Forelimb muscle (tissue), 1 donor: ENCODE results near the gene ADGRG3. TPM values are rescaled to one million over a fixed set of nuclear protein-coding genes. Genes with fewer than 3 reads are reported as not detected.

ENCODE experiments used
- DNase-seq: peaks from one replicate; pipeline ENCODE4 v3.0.0-alpha.2; 2013; ENCODE audit warnings: low read depth
- polyA plus RNA-seq: library from polyadenylated mRNA; unstranded; fragments of 120-200 nt; gene quantifications from one replicate; pipeline ENCODE4 v1.2.1, GENCODE V29; 2013; ENCODE audit not compliant: insufficient read length

ADGRG3 gene
- polyA plus RNA-seq, 1 donor: 0.29 TPM

GRCh38 chr16:57645691-57646387 lies 22.3 kb upstream of the ADGRG3 start:
- no peak for DNase-seq

DNA sequence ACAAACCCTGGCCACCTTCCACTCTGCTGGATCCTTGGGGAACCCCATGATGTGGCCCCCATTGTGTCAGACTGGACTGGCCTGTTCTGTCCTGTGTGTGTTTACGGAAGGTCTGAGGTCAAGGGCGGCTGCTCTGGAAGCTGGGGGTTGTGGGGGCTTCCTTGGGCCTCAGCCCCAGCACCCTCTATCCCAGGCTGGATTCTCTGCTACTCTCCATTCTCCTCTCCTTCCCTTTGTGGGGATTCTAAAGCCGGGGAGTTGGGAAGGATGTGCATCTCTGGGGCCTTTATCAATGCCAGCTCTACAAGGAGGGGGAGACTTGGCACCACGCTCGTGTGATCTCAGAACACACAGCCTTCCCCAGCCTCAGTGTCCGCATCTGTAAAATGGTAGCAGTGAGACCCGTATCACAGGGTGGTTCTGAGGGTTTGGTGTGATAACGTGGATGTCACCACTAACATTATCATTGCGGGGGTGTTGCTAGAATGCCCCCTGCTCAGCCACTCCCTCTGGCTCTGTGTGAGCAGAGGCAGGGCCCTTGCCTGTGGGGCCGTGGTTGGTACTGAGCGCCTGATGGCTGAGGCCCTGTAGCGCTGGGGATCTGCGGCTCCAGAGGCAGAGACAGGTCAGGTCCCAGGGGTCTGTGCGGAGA lies 21.6 kb upstream of the ADGRG3 start:
- no peak for DNase-seq

- no peak for DNase-seq
Measured at GRCh38 chr16:57647136-57647875, 20.8 kb upstream of the ADGRG3 start.

- no peak for DNase-seq
Measured at GRCh38 chr16:57648125-57648524, 20.0 kb upstream of the ADGRG3 start.

DNA sequence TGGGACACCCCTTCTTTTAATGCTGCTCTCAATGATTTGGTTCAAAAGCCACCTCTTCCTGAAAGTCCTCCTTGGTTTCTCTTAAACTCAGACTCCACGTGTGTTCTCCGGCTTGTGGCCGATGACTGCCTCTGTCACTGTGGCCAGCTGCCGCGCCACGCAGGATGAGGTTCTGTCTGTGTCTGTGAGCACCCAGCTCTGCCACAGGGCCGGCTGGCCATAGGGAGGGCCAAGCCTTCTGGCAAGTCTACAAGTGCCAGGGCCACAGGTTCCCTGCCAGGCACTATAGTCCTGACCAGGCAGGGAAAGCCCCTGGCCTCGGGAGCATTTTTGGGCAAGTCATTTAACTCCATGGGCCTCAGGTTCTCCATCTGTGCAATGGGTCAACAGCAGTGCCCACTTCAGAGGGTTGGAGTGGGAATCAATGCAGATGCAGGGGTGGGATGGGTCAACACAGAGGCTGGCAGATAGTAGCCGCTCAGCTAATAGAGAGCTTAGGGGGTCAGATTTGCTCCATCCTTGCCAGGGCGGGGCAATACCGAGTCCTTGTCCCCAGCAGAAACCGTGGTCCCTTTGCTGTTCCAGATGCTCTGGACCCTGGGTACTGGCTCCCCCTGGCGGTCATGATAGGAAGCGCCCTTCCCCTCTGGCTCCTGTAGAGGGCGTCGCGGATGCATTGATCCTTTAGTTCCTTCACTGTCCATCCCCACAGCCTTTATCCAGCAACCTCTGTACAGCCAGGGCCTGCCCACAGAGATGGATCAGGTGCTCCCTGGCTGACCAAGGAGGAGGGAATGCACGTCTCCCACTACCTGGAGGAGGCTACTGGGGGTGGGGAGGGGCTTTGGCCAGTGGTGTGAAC lies 19.3 kb upstream of the ADGRG3 start:
- DNase-seq: no peak

DNA sequence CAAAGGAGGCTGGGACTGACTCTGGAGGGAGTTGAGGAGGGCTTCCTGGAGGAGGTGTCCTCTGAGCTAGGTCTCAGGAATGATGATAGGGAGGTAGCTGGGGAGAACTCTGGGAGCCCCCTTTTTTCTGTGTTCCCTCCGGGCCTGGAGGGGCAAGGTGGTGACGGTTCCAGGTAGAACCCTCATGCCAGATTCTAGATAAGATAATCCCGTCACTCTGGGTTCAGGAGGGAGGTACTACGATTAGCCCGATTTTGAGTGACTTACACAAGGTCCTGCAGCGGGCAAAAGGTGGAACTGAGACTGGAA lies 18.7 kb upstream of the ADGRG3 start:
- DNase-seq: no peak

- no peak for DNase-seq
Measured at GRCh38 chr16:57649846-57650245, 18.3 kb upstream of the ADGRG3 start.

GRCh38 chr16:57651344-57652333 lies 16.5 kb upstream of the ADGRG3 start:
- DNase-seq: no peak

DNA sequence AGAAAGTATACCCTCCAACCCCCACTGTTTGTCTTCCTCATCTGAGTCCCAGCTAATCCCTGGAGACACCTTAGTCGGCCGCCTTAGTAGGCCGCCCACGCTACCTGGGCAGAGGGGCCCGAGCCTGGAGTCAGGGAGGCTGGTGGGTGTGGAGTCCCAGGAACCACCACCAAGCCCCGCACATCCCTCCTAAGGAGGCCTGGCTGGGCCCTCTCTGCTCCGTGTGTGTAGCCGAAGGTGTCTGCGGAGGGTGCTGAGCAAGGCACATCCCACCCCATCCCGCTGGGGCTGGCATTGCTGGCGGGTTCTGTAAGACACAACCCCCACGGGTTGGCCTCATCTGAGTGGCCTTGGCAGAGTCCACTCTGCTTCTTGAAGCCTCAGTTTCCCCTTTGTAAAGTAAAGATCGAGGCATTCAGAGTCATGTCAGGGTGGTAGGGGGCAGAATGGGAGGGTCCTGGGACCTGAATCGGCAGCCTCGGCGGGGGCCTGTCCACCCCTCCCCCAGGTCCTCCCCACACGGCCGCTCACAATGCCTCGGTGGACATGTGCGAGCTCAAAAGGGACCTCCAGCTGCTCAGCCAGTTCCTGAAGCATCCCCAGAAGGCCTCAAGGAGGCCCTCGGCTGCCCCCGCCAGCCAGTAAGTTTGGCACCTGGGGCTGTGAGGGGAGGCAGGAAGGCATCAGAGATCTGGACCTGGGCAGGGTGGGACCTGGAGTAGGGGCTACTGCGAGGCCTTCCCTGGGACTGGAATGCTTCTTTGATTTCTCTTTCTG lies 15.2 kb upstream of the ADGRG3 start:
- no peak for DNase-seq

- DNase-seq: no peak
Measured at GRCh38 chr16:57653936-57654335, 14.2 kb upstream of the ADGRG3 start.

- no peak for DNase-seq
Measured at GRCh38 chr16:57656342-57656955, 11.7 kb upstream of the ADGRG3 start.

- no peak for DNase-seq
Measured at GRCh38 chr16:57657228-57657627, 10.9 kb upstream of the ADGRG3 start.

DNA sequence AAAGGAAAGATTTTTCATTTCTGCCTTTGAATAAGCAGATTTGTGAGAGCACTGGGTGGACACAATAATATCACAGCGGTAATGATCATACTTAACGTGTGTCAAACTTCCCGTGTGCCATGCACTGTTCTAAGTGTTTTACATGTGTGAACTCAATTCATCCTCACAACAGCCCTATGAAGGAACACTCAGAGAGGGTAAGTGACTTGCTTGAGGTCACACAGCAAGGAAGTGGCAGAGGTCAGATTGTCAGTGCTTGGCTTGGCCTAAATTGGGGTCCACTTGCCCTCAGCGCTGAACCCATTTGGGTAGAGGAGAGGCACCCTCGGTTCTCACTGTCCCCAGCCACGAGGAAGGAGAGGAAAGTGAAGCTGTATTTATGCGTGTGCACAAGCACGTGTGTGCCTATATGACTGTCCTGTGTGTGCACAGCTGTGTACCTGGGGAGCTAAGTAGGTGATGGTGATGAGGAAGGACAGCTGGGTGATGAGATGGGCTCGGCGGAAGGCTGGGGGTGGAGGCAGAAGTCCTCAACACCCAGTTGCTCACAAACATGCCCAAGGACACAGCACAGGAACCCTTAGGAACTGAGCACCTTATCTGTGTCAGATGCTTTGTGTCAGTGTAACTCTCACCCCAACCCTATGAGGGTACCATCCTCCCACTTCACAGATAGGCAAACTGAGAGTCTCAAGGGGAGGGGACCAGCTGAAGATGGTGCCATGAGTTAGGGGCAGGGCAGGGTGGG lies 9.8 kb upstream of the ADGRG3 start:
- DNase-seq: no peak

DNA sequence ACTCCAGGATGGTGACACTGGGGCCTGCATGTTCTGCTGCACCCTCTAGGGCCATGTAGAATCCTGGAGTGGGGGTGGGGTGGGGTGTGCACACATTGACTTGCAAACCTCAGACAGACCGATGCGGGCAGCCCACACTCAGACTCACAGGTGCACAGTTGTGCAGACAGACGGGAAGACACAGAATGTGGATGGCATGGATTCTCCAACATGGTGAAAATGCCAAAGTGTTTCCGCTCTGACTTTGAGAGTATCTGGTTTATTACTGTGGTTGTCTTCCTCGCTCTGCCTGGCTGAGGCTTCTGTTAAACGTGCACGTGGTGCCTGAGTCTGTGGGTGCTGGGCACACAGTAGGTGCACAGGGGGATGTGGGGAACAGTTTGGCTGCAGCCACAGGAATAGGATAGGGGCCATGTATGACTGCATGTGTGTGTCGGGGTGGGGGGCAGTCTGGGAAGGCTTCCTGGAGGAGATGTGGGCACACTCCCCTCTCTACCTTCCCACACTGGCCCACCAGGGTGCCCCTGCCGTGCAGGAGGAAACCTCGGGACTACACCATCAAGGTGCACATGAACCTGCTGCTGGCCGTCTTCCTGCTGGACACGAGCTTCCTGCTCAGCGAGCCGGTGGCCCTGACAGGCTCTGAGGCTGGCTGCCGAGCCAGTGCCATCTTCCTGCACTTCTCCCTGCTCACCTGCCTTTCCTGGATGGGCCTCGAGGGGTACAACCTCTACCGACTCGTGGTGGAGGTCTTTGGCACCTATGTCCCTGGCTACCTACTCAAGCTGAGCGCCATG lies 9.0 kb upstream of the ADGRG3 start:
- no peak for DNase-seq

- DNase-seq: no peak
Measured at GRCh38 chr16:57660715-57661463, 7.2 kb upstream of the ADGRG3 start.

DNA sequence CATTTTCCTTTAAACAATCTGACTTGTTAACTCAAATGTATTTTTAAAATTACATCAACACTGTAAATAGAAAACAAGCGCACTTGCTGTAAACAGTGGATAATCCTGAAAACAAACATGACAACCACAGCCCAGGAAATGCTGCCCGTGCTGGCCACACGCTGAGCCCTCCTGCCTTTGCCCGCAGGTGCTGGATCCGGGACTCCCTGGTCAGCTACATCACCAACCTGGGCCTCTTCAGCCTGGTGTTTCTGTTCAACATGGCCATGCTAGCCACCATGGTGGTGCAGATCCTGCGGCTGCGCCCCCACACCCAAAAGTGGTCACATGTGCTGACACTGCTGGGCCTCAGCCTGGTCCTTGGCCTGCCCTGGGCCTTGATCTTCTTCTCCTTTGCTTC lies 6.6 kb upstream of the ADGRG3 start:
- no peak for DNase-seq
